Measurements from ENCODE around the gene STX10. TPM values are rescaled to one million over a fixed set of nuclear protein-coding genes. Genes with fewer than 3 reads are reported as not detected.

Gene STX10
- total RNA-seq, 1 donor from 2014 or later, result 89.0 TPM

- DNase-seq (ENCODE audit: low read depth), result no peak
- no peak overlapping the region for H3K4me3 ChIP-seq (ENCODE audit: low read depth, low read length)
- no peak for TF ChIP-seq CTCF (conservative IDR thresholded peaks at IDR 0.05; ENCODE audit: low read depth, low read length)
These were observed 54.8 kb downstream of the STX10 start for GRCh38 chr19:13095393-13095784.

GRCh38 chr19:13094771-13095392 lies 55.3 kb downstream of the STX10 start:
- no peak for TF ChIP-seq CTCF (conservative IDR thresholded peaks at IDR 0.05; ENCODE audit: low read depth, low read length)
- no peak for DNase-seq (ENCODE audit: low read depth)
- no peak overlapping the region for H3K4me3 ChIP-seq (ENCODE audit: low read depth, low read length)

- no peak for DNase-seq (ENCODE audit: low read depth)
- no peak overlapping the region for H3K4me3 ChIP-seq (ENCODE audit: low read depth, low read length)
- no peak for TF ChIP-seq CTCF (conservative IDR thresholded peaks at IDR 0.05; ENCODE audit: low read depth, low read length)
These were observed 56.1 kb downstream of the STX10 start for GRCh38 chr19:13094106-13094504.

Other genes starting within 250 kb of the STX10 start
- 0.22 and 1.3 TPM in 2 replicates for gene SYCE2, start 231.1 kb downstream of the STX10 start, total RNA-seq
- gene FARSA, start 216.7 kb downstream of the STX10 start, total RNA-seq, result 89.1 and 101 TPM in 2 replicates
- 1,613 and 1,812 TPM in 2 replicates for gene CALR, start 211.8 kb downstream of the STX10 start, total RNA-seq
- 108 and 129 TPM in 2 replicates for gene RAD23A, start 204.5 kb downstream of the STX10 start, total RNA-seq
- gene GADD45GIP1, start 193.2 kb downstream of the STX10 start, total RNA-seq, result 87.2 and 105 TPM in 2 replicates
- 0.06 and 0.07 TPM in 2 replicates for gene DAND5, start 180.8 kb downstream of the STX10 start, total RNA-seq
- 1.7 TPM in 1 of 2 replicates, not detected in the other for gene NFIX, start 154.9 kb downstream of the STX10 start, total RNA-seq
- 4.0 and 6.9 TPM in 2 replicates for gene LYL1, start 47.5 kb downstream of the STX10 start, total RNA-seq
- 49.9 and 56.1 TPM in 2 replicates for gene TRMT1, start 33.6 kb downstream of the STX10 start, total RNA-seq
- 72.2 and 114 TPM in 2 replicates for gene NACC1, start 32.1 kb downstream of the STX10 start, total RNA-seq
- gene IER2, start within 50 bp of the STX10 start, total RNA-seq, result 105 and 145 TPM in 2 replicates